ENCODE measurements around the gene MCTP1. TPM values are rescaled to one million over a fixed set of nuclear protein-coding genes. Genes with fewer than 3 reads are reported as not detected.
A peak's percentile ranks its signal among the peaks of the same experiment; 100 is the strongest.

MCTP1 gene
- total and polyA plus RNA-seq, 9 donors, result 4.3 to 11.0 (median 7.3) TPM

DNA sequence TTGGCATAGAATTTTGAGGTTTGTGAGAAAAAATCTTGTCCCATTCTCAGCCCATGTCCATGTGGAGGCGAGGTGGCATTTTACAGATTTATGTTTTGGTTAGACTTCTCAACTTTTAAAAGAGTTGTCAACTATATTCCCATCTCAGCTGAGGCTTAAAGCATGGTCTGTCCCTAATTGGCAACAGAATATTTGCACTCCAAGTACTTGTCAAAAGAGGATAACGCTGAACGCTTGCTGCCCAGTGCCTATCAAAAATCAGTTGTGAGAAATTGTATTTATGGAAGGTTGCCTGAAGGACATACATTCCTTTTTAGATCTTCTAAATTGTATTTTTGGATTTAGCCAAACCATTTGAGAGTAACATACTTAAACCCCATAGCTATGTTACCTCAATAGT, 464.4 kb downstream of the MCTP1 start:
- Histone ChIP-seq H3K9me3 (replicated peaks; ENCODE audit: control insufficient read depth, low read depth, low read length) (no peaks in the 10 kb centered on the region), H3K4me1 (ENCODE audit: control insufficient read depth, insufficient read depth, low read length) (no peaks in the 10 kb centered on the region)
- no CpG with 5 or more reads among the region's 3 CpGs for WGBS (ENCODE audit: insufficient coverage)

DNA sequence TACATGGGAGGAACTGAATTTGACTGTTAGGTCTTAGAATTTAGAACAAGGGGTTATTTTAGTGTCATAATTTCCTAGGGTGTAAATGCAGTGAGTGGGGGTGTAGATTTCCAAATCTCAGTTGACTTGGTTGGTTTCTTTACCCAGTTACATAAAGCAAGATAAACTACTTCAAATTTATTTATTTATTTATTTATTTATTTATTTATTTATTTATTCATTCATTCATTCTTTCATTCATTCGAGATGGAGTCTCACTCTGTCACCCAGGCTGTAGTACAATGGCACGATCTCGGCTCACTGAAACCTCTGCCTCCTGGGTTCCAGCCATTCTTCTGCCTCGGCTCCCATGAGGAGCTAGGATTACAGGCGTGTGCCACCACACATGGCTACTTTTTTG, 466.0 kb downstream of the MCTP1 start:
- no peak for DNase-seq
- no peaks in the 10 kb centered on the region for H3K27me3 ChIP-seq (ENCODE audit: control insufficient read depth, insufficient read depth, low read length)
- no peak overlapping the region for H3K27ac ChIP-seq (ENCODE audit: low read length)
- no peaks in the 10 kb centered on the region for H3K9me3 ChIP-seq (replicated peaks; ENCODE audit: control insufficient read depth, low read depth, low read length)
- 93% methylated on average over 3 of the region's 5 CpGs for WGBS (ENCODE audit: insufficient coverage)
- H3K36me3 ChIP-seq (ENCODE audit: control insufficient read depth, insufficient read depth, low read length), result no peaks in the 10 kb centered on the region
- H3K4me1 ChIP-seq (ENCODE audit: control insufficient read depth, insufficient read depth, low read length), result no peaks in the 10 kb centered on the region
- no peak overlapping the region for H3K4me3 ChIP-seq (ENCODE audit: low read length)

More for the DNA sequence above, 464.4 kb downstream of the MCTP1 start:
- no peak overlapping the region for H3K27ac ChIP-seq (ENCODE audit: low read length)
- no peak overlapping the region for H3K4me3 ChIP-seq (ENCODE audit: low read length)
- no peaks in the 10 kb centered on the region for H3K27me3 ChIP-seq (ENCODE audit: control insufficient read depth, insufficient read depth, low read length)
- DNase-seq, result no peak
- H3K36me3 ChIP-seq (ENCODE audit: control insufficient read depth, insufficient read depth, low read length), result no peaks in the 10 kb centered on the region

DNA sequence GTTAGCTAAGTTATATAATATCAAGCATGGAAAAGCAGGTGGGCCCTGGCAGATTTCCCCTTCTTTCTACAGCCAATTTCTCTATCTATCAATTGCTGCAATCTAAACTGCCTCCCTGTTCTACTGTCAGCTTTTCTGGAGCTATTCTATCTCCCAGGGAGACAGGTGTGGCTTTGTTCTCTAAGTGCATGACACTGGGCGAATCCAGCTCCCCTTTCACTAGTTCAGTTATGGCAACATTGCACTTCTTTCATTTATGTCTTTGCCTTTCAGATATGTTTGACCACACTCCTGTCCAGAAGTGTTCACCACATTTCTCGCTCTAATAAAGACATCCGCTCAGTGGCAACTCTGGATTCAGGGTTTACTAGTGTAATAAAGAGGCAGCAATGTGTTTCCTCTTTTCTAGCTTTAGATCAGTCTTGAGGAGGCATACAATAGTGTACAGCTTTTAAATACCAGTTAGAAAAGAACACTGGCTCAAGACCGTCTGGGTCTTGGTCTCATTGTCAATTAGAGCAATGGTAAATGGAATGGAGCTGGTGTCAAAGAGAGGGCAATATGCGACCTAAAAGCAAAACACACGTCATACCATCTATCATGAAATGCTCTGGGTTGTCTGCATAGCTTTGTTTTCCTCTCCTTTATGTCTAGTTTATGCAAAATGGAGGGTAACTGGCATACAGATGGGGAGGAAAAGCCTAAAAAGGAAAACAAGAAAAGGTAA, 469.4 kb downstream of the MCTP1 start:
- Histone ChIP-seq H3K27ac (ENCODE audit: low read length) (no peak overlapping the region), H3K4me3 (ENCODE audit: low read length) (no peak overlapping the region), H3K27me3 (ENCODE audit: control insufficient read depth, insufficient read depth, low read length) (no peaks in the 10 kb centered on the region), H3K4me1 (ENCODE audit: control insufficient read depth, insufficient read depth, low read length) (no peaks in the 10 kb centered on the region), H3K36me3 (ENCODE audit: control insufficient read depth, insufficient read depth, low read length) (no peaks in the 10 kb centered on the region), H3K9me3 (replicated peaks; ENCODE audit: control insufficient read depth, low read depth, low read length) (no peaks in the 10 kb centered on the region)
- 67% methylated on average over 1 of the region's 6 CpGs for WGBS (ENCODE audit: insufficient coverage)
- no peak for DNase-seq

DNA sequence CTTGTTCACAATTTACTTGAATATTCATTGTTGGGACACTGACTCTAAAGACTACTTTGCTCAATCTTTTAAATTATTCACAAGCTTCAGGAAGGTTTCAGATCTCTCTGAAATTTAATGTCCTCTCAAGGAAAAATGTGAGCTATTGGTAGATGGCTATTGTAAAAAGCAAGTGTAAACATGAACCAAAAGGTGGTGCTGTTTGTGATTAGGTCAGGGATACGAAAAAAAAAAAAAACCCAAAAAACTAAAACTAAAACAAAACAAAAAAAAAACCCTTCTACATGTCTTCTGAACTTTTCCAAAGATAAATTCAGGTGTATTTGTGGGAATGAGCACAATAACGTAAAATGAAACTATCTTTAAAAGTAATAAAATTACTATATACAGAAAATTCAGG, 472.7 kb downstream of the MCTP1 start:
- H3K4me1 ChIP-seq (ENCODE audit: control insufficient read depth, insufficient read depth, low read length), result no peaks in the 10 kb centered on the region
- WGBS (ENCODE audit: insufficient coverage), result no CpG with 5 or more reads among the region's 2 CpGs

DNA sequence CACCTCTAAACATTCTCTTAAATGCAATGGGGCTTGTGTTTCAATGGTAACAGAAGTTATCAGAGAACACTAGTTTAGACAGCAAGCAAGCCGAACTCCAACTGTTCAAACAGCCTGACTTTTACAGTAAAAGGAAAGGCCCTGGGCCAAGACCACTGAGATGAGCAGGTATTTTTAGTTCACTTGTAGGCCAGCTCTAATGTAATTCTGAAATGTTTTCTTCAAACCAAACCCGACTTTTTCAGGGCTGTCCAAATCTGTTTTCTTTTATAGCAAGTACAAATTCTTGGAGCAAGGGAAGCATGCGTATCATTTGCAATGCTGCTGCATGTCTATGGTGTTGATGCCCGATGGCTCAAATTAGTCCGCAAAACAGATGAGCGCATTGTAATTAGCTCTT, 473.6 kb downstream of the MCTP1 start:
- no peak for DNase-seq
- Histone ChIP-seq H3K4me3 (ENCODE audit: low read length) (no peak overlapping the region), H3K36me3 (ENCODE audit: control insufficient read depth, insufficient read depth, low read length) (no peaks in the 10 kb centered on the region), H3K4me1 (ENCODE audit: control insufficient read depth, insufficient read depth, low read length) (no peaks in the 10 kb centered on the region), H3K27me3 (ENCODE audit: control insufficient read depth, insufficient read depth, low read length) (no peaks in the 10 kb centered on the region), H3K27ac (ENCODE audit: low read length) (no peak overlapping the region), H3K9me3 (replicated peaks; ENCODE audit: control insufficient read depth, low read depth, low read length) (no peaks in the 10 kb centered on the region)
- 73% methylated on average over 3 of the region's 6 CpGs for WGBS (ENCODE audit: insufficient coverage)

More for the DNA sequence above, 472.7 kb downstream of the MCTP1 start:
- DNase-seq, result no peak
- no peak overlapping the region for H3K4me3 ChIP-seq (ENCODE audit: low read length)
- H3K36me3 ChIP-seq (ENCODE audit: control insufficient read depth, insufficient read depth, low read length), result no peaks in the 10 kb centered on the region
- H3K27ac ChIP-seq (ENCODE audit: low read length), result no peak overlapping the region
- no peaks in the 10 kb centered on the region for H3K9me3 ChIP-seq (replicated peaks; ENCODE audit: control insufficient read depth, low read depth, low read length)
- H3K27me3 ChIP-seq (ENCODE audit: control insufficient read depth, insufficient read depth, low read length), result no peaks in the 10 kb centered on the region

DNA sequence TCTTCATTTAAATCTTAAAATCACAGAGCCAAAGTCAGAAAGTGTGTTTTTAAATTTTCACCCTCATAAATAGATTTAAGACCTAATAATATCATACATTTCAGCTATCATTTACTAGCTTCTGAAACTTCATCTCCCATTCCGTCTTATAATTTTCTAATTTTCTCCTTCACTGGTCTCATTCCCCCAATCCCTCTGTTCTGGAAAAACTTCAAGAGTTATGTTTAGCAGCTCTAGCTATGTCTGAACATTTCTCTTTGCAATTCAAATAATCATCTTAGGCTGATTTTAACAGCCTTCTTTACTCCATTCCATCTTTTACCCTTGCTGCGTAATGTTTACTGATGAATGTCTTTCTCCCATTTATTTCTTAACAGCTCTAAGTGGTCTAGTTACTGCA, 474.0 kb downstream of the MCTP1 start:
- Histone ChIP-seq H3K27ac (ENCODE audit: low read length) (no peak overlapping the region), H3K9me3 (replicated peaks; ENCODE audit: control insufficient read depth, low read depth, low read length) (no peaks in the 10 kb centered on the region), H3K27me3 (ENCODE audit: control insufficient read depth, insufficient read depth, low read length) (no peaks in the 10 kb centered on the region), H3K4me1 (ENCODE audit: control insufficient read depth, insufficient read depth, low read length) (no peaks in the 10 kb centered on the region), H3K4me3 (ENCODE audit: low read length) (no peak overlapping the region), H3K36me3 (ENCODE audit: control insufficient read depth, insufficient read depth, low read length) (no peaks in the 10 kb centered on the region)
- 80% methylated on average over 1 of the region's 2 CpGs for WGBS (ENCODE audit: insufficient coverage)
- no peak for DNase-seq

DNA sequence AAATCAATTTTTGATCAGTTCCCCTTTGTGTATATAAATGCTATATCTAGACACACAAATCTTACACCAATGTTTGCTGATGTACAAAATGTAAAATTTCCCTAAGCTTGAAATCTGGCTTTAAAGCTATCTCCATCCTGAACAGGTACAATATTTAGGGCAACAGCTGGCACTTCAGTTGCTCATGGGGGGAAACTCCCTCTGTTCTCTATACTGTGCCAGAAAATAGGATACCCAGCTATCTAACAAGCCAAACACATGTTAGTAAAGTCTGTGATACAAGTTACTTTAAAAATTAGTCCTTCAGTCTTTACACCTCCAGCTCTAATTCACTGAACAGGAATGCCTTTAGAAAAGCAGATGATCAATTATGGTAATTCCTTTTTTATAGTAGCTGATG, 474.6 kb downstream of the MCTP1 start:
- no peaks in the 10 kb centered on the region for H3K27me3 ChIP-seq (ENCODE audit: control insufficient read depth, insufficient read depth, low read length)
- H3K27ac ChIP-seq (ENCODE audit: low read length), result no peak overlapping the region
- H3K4me3 ChIP-seq (ENCODE audit: low read length), result no peak overlapping the region
- H3K9me3 ChIP-seq (replicated peaks; ENCODE audit: control insufficient read depth, low read depth, low read length), result no peaks in the 10 kb centered on the region
- no peak for DNase-seq
- no peaks in the 10 kb centered on the region for H3K36me3 ChIP-seq (ENCODE audit: control insufficient read depth, insufficient read depth, low read length)
- no peaks in the 10 kb centered on the region for H3K4me1 ChIP-seq (ENCODE audit: control insufficient read depth, insufficient read depth, low read length)

DNA sequence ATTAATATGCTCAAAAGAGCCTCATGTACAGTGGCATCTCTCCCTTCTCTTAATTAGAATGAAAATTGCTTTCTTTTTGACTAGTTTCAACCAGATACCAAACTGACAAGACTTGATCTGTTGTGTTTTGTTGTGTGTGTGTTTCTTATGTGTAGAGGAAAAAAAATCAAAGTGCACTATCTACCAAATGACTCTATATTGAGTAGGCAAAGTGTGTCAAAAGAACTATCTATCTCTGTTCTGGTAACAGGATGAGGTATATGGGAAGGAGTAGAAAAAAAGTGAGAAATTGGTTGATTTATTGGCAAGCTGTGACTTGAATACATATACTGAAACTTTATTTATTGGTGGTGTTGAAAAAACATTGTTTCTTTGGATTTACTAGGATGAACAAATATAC, 476.4 kb downstream of the MCTP1 start:
- no peak overlapping the region for H3K27ac ChIP-seq (ENCODE audit: low read length)
- no peaks in the 10 kb centered on the region for H3K4me1 ChIP-seq (ENCODE audit: control insufficient read depth, insufficient read depth, low read length)
- no peaks in the 10 kb centered on the region for H3K9me3 ChIP-seq (replicated peaks; ENCODE audit: control insufficient read depth, low read depth, low read length)
- DNase-seq, result no peak
- H3K27me3 ChIP-seq (ENCODE audit: control insufficient read depth, insufficient read depth, low read length), result no peaks in the 10 kb centered on the region
- no peak overlapping the region for H3K4me3 ChIP-seq (ENCODE audit: low read length)
- H3K36me3 ChIP-seq (ENCODE audit: control insufficient read depth, insufficient read depth, low read length), result no peaks in the 10 kb centered on the region

DNA sequence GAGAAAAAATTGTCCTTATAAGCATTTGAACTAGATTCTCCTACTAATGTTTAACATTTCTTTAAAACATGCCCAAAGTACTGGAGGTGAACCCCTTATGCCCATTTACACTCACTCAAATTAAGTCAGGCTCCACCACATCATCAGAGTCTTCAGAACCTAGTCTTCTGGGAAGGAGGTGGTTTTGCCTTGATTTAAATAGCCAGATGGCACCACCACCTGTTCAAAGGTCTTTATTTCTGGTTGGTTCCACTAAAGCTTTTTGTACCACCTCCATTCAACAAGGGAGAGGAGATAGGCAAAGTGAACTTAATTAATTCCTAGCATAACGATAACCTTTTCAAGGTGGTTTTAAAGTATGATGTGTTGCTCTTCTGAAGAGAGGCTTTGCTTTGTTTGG, 476.9 kb downstream of the MCTP1 start:
- Histone ChIP-seq H3K27me3 (ENCODE audit: control insufficient read depth, insufficient read depth, low read length) (no peaks in the 10 kb centered on the region), H3K36me3 (ENCODE audit: control insufficient read depth, insufficient read depth, low read length) (no peaks in the 10 kb centered on the region), H3K9me3 (replicated peaks; ENCODE audit: control insufficient read depth, low read depth, low read length) (no peaks in the 10 kb centered on the region), H3K4me1 (ENCODE audit: control insufficient read depth, insufficient read depth, low read length) (no peaks in the 10 kb centered on the region), H3K27ac (ENCODE audit: low read length) (no peak overlapping the region), H3K4me3 (ENCODE audit: low read length) (no peak overlapping the region)
- no peak for DNase-seq
- WGBS (ENCODE audit: insufficient coverage), result no CpG with 5 or more reads among the region's 1 CpG

DNA sequence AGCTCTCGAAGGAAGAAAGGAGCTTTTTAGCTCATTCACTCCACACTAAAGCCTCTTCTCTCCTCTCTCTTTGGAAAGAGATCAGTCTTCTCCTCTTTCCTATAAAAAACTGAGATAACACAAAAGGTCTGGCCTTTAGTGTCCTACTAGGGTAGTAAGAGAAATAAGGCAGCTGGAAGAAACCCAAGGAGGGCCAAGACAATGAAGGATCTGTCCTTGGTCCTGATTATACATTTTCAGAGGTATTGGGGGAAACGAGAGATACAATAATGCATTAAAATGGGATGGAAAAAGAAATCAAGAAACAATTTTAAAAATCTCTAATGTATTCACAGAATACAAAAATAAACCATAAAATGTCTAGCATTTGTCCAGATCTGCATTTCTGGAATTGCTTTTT, 482.4 kb downstream of the MCTP1 start:
- no peak overlapping the region for H3K27ac ChIP-seq (ENCODE audit: low read length)
- no CpG with 5 or more reads among the region's 2 CpGs for WGBS (ENCODE audit: insufficient coverage)

DNA sequence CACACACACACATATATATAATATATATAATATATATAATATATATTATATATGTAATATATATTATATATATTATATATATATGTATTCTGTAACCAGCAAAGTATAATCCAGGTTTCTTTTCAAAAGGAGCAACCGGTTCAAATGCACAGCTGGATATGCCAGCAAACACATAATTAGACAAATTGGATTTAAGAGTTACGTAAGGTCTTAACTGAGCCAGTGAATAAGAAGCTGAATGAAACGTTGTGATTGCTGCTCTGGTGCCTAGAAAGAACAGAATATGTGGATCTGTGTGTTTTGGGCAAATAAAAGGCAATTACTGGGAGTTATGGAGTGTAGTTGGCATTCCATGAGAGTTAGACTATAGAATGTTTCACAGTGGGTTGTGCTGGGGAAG, 488.3 kb downstream of the MCTP1 start:
- 67% methylated on average over 2 of the region's 3 CpGs for WGBS (ENCODE audit: insufficient coverage)
- no peak for DNase-seq
- Histone ChIP-seq H3K4me1 (ENCODE audit: control insufficient read depth, insufficient read depth, low read length) (no peaks in the 10 kb centered on the region), H3K9me3 (replicated peaks; ENCODE audit: control insufficient read depth, low read depth, low read length) (no peaks in the 10 kb centered on the region), H3K27ac (ENCODE audit: low read length) (no peak overlapping the region), H3K27me3 (ENCODE audit: control insufficient read depth, insufficient read depth, low read length) (no peaks in the 10 kb centered on the region), H3K36me3 (ENCODE audit: control insufficient read depth, insufficient read depth, low read length) (no peaks in the 10 kb centered on the region), H3K4me3 (ENCODE audit: low read length) (no peak overlapping the region)

More for the DNA sequence above, 482.4 kb downstream of the MCTP1 start:
- Histone ChIP-seq H3K9me3 (replicated peaks; ENCODE audit: control insufficient read depth, low read depth, low read length) (no peaks in the 10 kb centered on the region), H3K4me3 (ENCODE audit: low read length) (no peak overlapping the region), H3K27me3 (ENCODE audit: control insufficient read depth, insufficient read depth, low read length) (no peaks in the 10 kb centered on the region), H3K36me3 (ENCODE audit: control insufficient read depth, insufficient read depth, low read length) (no peaks in the 10 kb centered on the region), H3K4me1 (ENCODE audit: control insufficient read depth, insufficient read depth, low read length) (no peaks in the 10 kb centered on the region)
- peak; percentile 7 for DNase-seq

Data from muscle of leg (tissue), 11 donors.